ENCODE data around the gene LDHB.
A peak's percentile ranks its signal among the peaks of the same experiment; 100 is the strongest.
"Not testable (repeated sequence)": the region's sequence is repeated elsewhere in the genome, so short reads cannot be mapped to it uniquely, and the experiment has no call there.

The LDHB gene

DNA sequence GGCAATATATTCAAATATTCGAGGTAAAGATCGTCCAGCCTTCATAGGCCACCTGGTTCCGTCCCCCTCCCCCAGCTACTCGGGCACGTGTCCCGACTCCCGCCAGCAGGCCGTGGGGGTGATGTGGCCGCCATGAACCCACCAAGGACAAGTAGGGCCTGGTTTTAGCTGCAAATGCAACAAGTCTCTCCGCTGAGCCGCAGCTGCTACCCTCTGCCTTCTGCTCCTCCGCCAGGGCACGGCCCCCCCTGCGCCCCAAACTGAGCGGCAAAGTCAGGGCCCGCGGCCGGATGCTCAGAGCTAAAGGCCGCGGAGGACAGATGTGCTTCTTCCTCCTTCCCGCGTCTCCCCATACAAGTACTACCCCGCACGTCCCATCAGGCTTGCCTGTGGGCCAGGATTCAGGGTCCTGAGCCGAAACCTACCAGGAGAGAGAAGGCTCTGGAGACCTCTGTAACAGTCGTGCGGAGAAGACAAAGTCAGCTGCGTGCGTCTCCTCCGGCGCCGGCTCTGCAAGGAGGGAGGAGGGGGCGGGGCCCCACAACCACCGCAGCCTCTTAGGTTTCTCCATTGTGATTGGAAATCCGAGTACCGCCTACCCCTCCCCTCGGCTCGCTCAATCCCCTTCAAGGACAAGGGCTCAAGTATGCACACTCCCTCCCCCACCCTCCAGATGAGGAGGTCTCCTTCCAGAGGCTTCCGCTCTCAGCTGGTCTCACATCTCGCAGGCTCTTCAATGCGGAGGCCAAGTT is at the start of gene LDHB:
Gene LDHB (minus strand): TSS at position 517 of the 752 bp plus-strand sequence. CDS start 3,171 bp downstream, outside the sequence.
- peak; percentile 95 for DNase-seq

DNA sequence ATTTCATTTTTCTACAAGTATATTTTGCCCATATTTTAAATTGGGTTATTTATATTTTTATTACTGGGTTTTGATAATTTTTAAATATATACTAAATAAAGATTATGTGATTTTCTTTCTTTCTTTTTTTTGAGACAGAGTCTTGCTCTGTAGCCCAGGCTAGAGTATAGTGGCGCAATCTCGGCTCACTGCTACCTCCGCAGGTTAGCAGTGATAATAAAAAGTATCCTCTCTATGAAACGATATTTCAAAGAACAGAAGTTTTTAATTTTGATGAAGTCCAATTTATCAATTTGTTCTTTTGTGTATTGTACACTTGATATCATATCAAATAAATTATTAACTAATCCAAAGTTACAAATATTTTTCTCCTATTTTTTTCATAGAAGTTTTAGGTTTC is 47.2 kb upstream of the LDHB start:
- no peak for DNase-seq

- no peak for DNase-seq
Measured at GRCh38 chr12:21699851-21700250, 42.2 kb upstream of the LDHB start.

GRCh38 chr12:21697904-21698630 is 40.4 kb upstream of the LDHB start:
- DNase-seq, result no peak

DNA sequence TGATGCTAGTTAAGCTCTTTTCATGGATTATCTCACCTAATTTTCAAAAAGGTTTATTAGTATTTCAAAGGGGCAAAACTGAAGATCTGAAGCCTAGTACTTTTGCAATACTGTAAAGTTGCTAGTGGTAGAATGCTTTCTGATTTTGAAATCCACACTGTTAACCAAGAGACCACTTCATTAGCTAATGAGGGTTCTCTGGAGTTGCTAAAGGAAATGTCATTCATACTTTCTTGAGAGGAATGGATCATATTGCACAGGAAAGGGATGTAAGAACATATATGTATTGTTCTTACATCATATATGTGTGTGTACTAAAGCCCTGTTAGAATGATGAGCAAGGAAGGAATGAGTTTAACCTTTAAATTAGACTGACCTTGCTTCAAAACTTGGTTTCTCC is 39.0 kb upstream of the LDHB start:
- no peak for DNase-seq

GRCh38 chr12:21695986-21696385 is 38.3 kb upstream of the LDHB start:
- DNase-seq, result no peak

- no peak for DNase-seq
Measured at GRCh38 chr12:21694660-21695059, 37.0 kb upstream of the LDHB start.

GRCh38 chr12:21691515-21691914 is 33.9 kb upstream of the LDHB start:
- DNase-seq, result no peak

- DNase-seq, result no peak
Measured at GRCh38 chr12:21690704-21691368, 33.2 kb upstream of the LDHB start.

GRCh38 chr12:21683115-21683514 is 25.5 kb upstream of the LDHB start:
- DNase-seq, result no peak

- no peak for DNase-seq
Measured at GRCh38 chr12:21678959-21679358, 21.3 kb upstream of the LDHB start.

GRCh38 chr12:21677622-21678277 is 20.1 kb upstream of the LDHB start:
- no peak for DNase-seq

- DNase-seq, result no peak
Measured at GRCh38 chr12:21677204-21677603, 19.6 kb upstream of the LDHB start.

GRCh38 chr12:21676776-21677175 is 19.1 kb upstream of the LDHB start:
- no peak for DNase-seq

- no peak for DNase-seq
Measured at GRCh38 chr12:21675641-21676040, 18.0 kb upstream of the LDHB start.

- DNase-seq, result no peak
Measured at GRCh38 chr12:21675096-21675495, 17.5 kb upstream of the LDHB start.

GRCh38 chr12:21673830-21674552 is 16.3 kb upstream of the LDHB start:
- DNase-seq, result not testable (repeated sequence)

DNA sequence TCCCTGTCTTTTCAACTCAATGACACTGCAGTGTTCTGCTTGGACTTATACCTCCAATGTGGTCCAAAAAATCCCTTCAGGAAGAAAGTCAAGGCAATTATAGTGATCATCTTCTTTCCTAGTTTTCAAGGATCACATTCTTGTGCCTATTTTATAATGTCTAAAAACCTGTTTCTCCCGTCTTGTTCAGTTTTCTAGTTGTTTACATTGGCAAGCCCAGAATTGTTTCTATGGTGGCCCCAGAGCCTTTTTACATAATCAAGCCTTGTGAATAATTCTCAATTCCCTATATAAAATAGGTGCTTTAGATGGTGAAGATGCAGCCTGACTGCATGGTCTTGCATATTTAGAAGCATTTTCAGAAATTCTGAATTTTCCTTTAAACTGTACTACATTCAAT is 14.5 kb upstream of the LDHB start:
- no peak for DNase-seq

DNA sequence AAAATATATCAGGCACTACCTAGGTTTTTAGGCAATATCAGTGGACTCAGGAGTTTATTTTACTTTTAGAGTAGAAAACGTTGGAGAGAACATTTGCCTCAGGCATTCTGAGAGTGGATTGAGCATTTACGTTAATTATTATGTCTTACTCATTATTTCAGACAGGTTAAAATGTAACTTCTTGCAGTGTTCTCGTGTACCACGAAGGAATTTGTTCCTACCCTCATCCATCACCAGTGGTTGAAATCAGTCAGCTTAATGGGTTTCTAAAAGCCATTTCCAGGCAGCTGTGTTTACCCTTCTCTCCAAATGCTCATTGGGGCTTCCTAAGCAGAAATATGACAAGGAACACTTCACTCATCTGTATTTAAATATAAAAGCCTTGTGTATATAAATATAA is 9.1 kb upstream of the LDHB start:
- no peak for DNase-seq

GRCh38 chr12:21665816-21666215 is 8.2 kb upstream of the LDHB start:
- DNase-seq, result no peak

DNA sequence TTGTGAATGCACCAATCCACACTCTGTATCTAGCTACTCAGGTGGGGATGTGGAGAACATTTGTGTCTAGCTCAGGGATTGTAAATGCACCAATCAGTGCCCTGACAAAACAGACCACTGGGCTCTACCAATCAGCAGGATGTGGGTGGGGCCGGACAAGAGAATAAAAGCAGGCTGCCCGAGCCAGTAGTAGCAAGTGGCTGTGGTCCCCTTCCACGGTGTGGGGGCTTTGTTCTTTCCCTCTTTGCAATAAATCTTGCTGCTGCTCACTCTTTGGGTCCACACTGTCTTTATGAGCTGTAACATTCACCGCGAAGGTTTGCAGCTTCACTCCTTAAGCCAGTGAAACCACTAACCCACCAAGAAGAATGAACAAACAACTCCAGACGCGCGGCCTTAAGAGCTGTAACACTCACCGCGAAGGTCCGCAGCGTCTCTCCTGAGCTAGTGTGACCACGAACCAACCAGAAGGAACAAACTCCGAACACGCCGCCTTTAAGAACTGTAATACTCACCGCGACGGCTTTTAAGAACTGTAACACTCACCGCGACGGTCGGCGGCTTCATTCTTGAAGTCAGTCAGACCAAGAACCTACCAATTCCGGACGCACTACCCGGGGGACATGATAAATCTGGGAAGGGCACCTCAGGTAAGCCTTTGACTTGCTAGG is 4.6 kb upstream of the LDHB start:
- no peak for DNase-seq
